WI38 (cell line): ENCODE data around the gene USP10.
A peak's percentile ranks its signal among the peaks of the same experiment; 100 is the strongest.

Experiments
- H3K4me3 ChIP-seq: 2 replicates; pipeline ENCODE4 v1.5.1; 2011; ENCODE audit warnings: low read depth, mild to moderate bottlenecking, control low read depth, low read length
- CTCF ChIP-seq: IDR thresholded peaks from 2 replicates; pipeline ENCODE4 v1.5.1; 2012; ENCODE audit warnings: low read depth, mild to moderate bottlenecking, control low read depth, low read length

Gene USP10

GRCh38 chr16:84816485-84816884 lies 116.7 kb downstream of the USP10 start:
- no peak for TF ChIP-seq CTCF
- no peak overlapping the region for H3K4me3 ChIP-seq

- TF ChIP-seq CTCF, result no peak
- H3K4me3 ChIP-seq, result no peak overlapping the region
Observed at GRCh38 chr16:84817206-84817605, 117.4 kb downstream of the USP10 start.

GRCh38 chr16:84817613-84818012 lies 117.8 kb downstream of the USP10 start:
- no peak for TF ChIP-seq CTCF
- H3K4me3 ChIP-seq, result no peak overlapping the region

GRCh38 chr16:84818133-84818532 lies 118.3 kb downstream of the USP10 start:
- no peak for TF ChIP-seq CTCF
- H3K4me3 ChIP-seq, result no peak overlapping the region

- TF ChIP-seq CTCF, result no peak
- peak overlapping the region; percentile 67 for H3K4me3 ChIP-seq
Observed at GRCh38 chr16:84818989-84819643, 119.3 kb downstream of the USP10 start.

GRCh38 chr16:84819644-84820304 lies 120.0 kb downstream of the USP10 start, which contains the start of gene CRISPLD2:
Gene CRISPLD2 (plus strand): TSS chr16:84819985. CDS start chr16:84838496, 18,511 bp downstream.
- peak within 1 kb of the TSS; percentile 67 for H3K4me3 ChIP-seq
- no peak for TF ChIP-seq CTCF

GRCh38 chr16:84820305-84820684 lies 120.5 kb downstream of the USP10 start:
- no peak for TF ChIP-seq CTCF
- H3K4me3 ChIP-seq, result peak overlapping the region; percentile 67
